HCEC 1CT (cell line): ENCODE measurements around the gene SLC23A3.

Experiments
- DNase-seq: peaks from one replicate; pipeline ENCODE4 v3.0.0-alpha.2; 2017

Gene SLC23A3

GRCh38 chr2:219140722-219141121 is 29.1 kb downstream of the SLC23A3 start:
- no peak for DNase-seq

- DNase-seq, result no peak
These were observed 35.9 kb downstream of the SLC23A3 start for GRCh38 chr2:219133976-219134375.

GRCh38 chr2:219131744-219132143 is 38.1 kb downstream of the SLC23A3 start:
- DNase-seq, result no peak

- DNase-seq, result no peak
These were observed 38.5 kb downstream of the SLC23A3 start for GRCh38 chr2:219131327-219131726.

- DNase-seq, result no peak
These were observed 40.2 kb downstream of the SLC23A3 start for GRCh38 chr2:219129589-219129988.

GRCh38 chr2:219128396-219128795 is 41.4 kb downstream of the SLC23A3 start:
- DNase-seq, result no peak

- DNase-seq, result no peak
These were observed 42.7 kb downstream of the SLC23A3 start for GRCh38 chr2:219127037-219127635.

- DNase-seq, result no peak
These were observed 43.3 kb downstream of the SLC23A3 start for GRCh38 chr2:219126555-219126954.

- no peak for DNase-seq
These were observed 44.0 kb downstream of the SLC23A3 start for GRCh38 chr2:219125886-219126270.

- peak; percentile 99 for DNase-seq
These were observed 44.5 kb downstream of the SLC23A3 start for GRCh38 chr2:219125225-219125885.

GRCh38 chr2:219124381-219125110 is 45.3 kb downstream of the SLC23A3 start:
- DNase-seq, result peak; percentile 51

- DNase-seq, result no peak
These were observed 46.3 kb downstream of the SLC23A3 start for GRCh38 chr2:219123356-219124135.

GRCh38 chr2:219122202-219122980 is 47.4 kb downstream of the SLC23A3 start:
- no peak for DNase-seq

GRCh38 chr2:219120082-219120481 is 49.7 kb downstream of the SLC23A3 start:
- peak; percentile 33 for DNase-seq

- peak; percentile 22 for DNase-seq
These were observed 50.3 kb downstream of the SLC23A3 start for GRCh38 chr2:219119422-219120043.

- DNase-seq, result no peak
These were observed 51.3 kb downstream of the SLC23A3 start for GRCh38 chr2:219118504-219118903.

GRCh38 chr2:219116776-219117646 is 52.8 kb downstream of the SLC23A3 start:
- DNase-seq, result no peak

- no peak for DNase-seq
These were observed 57.0 kb downstream of the SLC23A3 start for GRCh38 chr2:219112651-219113338.

GRCh38 chr2:219112062-219112406 is 57.8 kb downstream of the SLC23A3 start:
- no peak for DNase-seq
